GM19043 (cell line): ENCODE data around the gene UNC13A.

ENCODE experiments used
- ATAC-seq: cut with Tn5 transposase; IDR thresholded peaks from one replicate; pipeline ENCODE4 v1.9.1; 2021; ENCODE audit warnings: low read depth; ENCODE audit not compliant: unreplicated experiment

The UNC13A gene

DNA sequence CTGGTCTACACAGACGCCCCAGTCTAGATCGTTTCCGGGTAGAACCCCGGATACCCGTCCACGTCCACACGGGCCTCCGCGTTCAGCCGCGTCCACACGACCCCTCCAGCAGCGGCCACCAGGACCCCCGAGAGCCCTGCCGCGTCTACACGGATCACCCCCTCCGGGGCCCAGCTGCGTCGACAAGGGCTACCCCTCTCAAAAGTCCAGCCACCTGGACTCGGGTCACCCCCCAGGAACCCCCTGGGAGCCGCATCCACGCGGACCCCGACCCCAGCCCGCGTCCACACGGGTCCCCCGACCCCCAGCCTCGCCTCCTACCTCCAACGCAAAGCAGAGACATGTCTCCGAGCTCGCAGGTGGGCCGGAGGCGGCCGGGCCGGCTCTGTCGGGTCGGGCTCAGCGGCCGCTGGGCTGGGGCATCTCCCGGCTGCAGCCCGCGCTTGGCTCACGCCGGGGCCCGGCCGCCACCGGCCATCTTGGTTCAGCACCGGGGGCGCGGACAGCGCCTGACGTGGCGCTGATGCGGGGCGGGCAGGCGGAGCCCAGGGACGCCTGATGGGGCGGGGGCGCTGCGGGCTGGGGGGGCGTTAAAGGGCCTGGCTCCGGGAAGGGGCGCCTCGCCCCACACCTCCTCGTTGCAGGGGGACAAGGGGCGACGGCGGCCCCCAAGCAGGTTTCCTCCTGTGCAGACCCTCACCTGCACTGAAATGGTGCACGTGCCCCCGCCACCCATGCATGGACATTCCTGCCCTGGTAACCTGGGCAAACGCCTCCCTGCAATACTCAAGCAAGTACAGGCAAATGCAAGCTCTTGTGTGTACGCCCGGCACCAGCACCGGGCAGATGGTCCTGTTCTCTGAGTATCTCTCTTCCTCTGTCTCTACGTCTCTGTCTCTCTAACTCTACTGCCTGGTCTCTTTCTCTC, at the start of gene UNC13A:
Gene UNC13A (minus strand): TSS at position 498 of the 928 bp plus-strand sequence. CDS start 155 bp downstream, at position 343.
- ATAC-seq, result no peak

- no peak for ATAC-seq
These were observed 49.6 kb upstream of the UNC13A start for GRCh38 chr19:17737690-17738153.

DNA sequence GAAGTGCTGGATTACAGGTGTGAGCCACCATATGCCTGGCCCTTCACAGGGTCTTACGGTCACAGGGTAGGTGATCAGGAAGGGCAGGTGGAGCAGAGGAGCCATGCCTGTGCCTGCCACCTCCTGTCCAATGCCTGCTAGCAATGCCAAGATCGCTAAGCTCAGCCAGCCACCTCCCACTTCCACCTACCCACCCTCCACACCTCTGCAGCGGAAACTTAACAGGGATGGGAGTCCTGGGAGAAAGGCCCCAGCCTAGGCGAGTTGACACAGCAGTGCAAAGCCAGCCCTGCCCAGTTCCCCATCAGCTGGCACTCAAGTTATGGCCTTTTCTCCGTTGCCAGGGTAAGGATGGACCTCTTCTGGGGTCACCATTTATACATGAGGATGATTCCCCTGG, 47.3 kb upstream of the UNC13A start:
- no peak for ATAC-seq

- no peak for ATAC-seq
These were observed 46.0 kb upstream of the UNC13A start for GRCh38 chr19:17734146-17734545.

DNA sequence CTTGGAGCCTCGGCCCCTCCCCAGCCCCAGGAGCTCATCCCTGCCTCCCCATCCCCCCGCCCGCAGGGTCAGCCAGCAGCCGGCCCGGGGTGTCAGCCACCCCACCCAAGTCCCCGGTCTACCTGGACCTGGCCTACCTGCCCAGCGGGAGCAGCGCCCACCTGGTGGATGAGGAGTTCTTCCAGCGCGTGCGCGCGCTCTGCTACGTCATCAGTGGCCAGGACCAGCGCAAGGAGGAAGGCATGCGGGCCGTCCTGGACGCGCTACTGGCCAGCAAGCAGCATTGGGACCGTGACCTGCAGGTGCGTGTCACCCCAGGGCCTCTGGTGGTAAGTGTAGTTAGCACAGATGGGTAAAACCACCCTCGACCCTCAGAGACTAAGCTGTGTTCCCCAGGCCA, 45.0 kb upstream of the UNC13A start:
- ATAC-seq, result no peak

GRCh38 chr19:17727843-17728242, 39.7 kb upstream of the UNC13A start:
- no peak for ATAC-seq

- no peak for ATAC-seq
These were observed 39.0 kb upstream of the UNC13A start for GRCh38 chr19:17726964-17727773.

DNA sequence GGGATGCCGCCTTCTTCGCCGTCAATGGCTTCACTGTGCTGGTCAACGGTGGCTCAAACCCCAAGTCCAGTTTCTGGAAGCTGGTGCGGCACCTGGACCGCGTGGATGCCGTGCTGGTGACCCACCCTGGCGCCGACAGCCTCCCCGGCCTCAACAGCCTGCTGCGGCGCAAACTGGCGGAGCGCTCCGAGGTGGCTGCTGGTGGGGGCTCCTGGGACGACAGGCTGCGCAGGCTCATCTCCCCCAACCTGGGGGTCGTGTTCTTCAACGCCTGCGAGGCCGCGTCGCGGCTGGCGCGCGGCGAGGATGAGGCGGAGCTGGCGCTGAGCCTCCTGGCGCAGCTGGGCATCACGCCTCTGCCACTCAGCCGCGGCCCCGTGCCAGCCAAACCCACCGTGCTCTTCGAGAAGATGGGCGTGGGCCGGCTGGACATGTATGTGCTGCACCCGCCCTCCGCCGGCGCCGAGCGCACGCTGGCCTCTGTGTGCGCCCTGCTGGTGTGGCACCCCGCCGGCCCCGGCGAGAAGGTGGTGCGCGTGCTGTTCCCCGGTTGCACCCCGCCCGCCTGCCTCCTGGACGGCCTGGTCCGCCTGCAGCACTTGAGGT, 38.1 kb upstream of the UNC13A start:
- ATAC-seq, result no peak

DNA sequence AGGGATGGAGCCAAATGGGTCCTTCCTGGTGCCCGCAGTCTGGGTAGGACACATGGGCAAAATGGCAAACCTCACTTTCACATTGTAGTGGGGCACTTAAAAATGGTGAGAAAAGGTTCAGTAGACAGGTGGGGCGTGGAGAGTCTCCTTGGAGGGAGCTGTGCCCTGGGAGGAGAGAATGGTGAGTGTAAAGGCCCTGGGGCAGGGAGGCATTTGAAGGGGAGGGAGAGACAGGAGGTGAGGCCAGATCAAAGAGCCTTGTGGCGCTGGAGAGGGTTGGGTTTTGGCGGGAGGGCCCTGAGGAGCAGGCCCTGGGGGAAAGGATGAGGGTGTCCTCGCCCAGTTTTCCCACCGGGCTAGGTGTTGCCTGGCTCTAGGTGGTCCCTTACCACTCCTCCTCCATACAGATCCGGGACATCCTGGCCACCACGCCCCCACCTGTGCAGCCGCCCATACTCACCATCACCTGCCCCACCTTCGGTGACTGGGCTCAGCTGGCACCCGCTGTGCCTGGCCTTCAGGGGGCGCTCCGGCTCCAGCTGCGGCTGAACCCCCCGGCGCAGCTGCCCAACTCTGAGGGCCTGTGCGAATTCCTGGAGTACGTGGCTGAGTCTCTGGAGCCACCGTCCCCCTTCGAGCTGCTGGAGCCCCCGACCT, 37.4 kb upstream of the UNC13A start:
- ATAC-seq, result no peak

- no peak for ATAC-seq
These were observed 36.5 kb upstream of the UNC13A start for GRCh38 chr19:17724655-17725054.

GRCh38 chr19:17722655-17723240, 34.6 kb upstream of the UNC13A start:
- no peak for ATAC-seq

- no peak for ATAC-seq
These were observed 33.7 kb upstream of the UNC13A start for GRCh38 chr19:17721821-17722220.

GRCh38 chr19:17721111-17721628, 33.0 kb upstream of the UNC13A start:
- no peak for ATAC-seq

DNA sequence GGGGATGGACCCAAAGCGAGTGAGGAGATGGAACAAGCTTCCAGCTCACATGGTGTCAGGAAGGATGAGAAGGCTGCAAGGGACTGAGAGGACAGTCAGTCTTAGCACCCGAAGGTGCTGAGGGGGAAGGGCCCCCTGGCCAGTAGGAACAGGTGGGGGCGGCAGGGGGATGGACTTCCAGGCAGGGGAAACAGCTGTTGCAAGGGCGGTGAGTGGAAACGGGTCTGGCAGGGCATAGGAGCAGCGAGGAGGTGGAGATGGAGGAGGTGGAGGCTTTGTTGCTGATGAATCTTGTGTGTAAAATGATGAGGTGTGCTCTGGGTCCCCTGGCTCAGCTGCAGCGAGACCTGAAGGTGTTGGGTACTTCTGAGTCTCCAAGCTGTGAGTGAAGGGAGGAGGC, 32.3 kb upstream of the UNC13A start:
- no peak for ATAC-seq

- peak; percentile 21 for ATAC-seq
These were observed 31.7 kb upstream of the UNC13A start for GRCh38 chr19:17719730-17720400.

DNA sequence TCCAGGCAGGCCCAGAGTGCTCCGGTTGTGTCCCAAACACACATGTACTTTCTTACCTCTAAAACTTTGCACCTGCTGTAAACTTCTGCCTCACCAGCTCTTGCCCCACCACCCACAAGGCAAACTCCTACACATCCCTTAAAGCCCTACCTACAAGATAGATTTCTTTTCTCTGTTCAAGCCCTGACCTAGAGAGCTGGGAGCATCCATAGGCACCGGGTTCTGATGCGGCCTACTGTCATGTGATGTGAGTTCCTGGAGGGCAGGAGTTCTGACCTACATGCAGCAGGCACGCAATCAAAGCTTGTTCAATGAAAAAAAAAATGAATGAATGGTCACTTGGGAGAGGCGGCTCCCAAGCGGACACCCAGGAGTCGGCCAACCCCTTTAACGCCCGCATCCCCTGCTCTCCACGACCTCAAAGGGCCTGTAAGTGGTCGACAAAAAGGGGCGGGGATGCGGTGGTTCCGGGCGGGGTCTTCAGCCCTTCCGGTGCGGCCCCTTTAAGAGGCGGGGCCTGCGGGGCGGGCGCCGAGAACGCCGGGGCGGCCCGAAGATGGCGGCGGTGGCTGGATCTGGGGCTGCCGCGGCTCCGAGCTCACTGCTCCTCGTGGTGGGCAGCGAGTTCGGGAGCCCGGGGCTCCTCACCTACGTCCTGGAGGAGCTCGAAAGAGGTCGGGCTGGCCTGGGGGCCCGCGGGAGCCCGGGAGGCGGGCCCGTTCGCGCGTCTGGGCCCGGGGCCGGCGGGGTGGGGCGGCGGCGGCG, 31.0 kb upstream of the UNC13A start, which contains the start of gene MAP1S:
Gene MAP1S (plus strand): TSS at position 534 of the 765 bp plus-strand sequence. CDS start 23 bp downstream, at position 557.
- peak; percentile 61 for ATAC-seq

DNA sequence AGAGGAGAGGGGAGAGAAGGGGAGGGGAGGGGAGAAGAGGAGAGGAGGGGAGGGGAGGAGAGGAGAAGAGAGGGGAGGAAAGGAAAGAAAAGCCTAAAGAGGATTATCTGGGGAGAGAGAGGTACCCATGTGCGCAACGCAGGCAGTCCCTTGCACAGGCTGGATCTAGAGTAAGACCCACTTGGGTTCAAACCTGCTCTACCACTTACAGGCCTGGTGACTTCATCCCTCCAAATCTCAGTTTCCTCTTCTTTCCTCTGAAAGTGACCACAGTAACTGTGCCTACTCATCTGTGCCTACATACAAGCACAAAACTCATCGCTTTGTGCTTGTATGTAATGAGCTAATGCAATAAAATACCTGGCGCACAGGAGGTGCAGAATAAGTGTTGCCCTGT, 30.4 kb upstream of the UNC13A start:
- ATAC-seq, result no peak

DNA sequence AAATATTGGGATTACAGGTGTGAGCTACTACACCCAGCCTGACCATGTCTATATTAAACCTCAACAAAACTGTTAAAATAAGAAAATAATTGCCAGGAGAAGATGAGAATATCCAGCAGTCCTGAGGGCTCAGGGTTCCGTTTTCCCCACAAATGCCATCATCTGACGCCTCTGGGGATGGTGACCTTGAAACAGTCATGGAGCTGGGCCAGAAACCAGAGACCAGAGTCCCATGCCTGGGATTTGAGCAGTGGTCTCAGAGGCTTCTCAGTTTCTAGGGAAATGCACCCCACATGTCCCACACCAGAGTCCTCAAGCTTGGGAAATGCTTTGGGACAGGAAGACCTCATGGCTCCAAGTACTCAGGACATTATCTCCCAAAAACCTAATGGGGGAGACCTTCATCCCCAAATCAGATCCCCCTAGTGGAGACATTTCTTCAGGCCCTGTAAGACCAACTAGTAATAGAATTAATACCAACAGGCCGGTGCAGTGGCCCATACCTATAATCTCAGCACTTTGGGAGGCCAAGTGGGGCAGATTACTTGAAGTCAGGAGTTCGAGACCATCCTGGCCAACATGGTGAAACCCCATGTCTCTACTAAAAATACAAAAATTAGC, 28.3 kb upstream of the UNC13A start:
- no peak for ATAC-seq
